ENCODE data around the gene GBA3. TPM values are rescaled to one million over a fixed set of nuclear protein-coding genes. Genes with fewer than 3 reads are reported as not detected.

Gene GBA3
- total and polyA plus RNA-seq, 2 of the 8 experiments (the other 6 are each of a cell fraction or from before 2014, with no cell fraction given): not detected

- no peak overlapping the region for H3K14ac ChIP-seq (ENCODE audit: insufficient read length)
- H3K36me3 ChIP-seq (ENCODE audit: control insufficient read depth in 2 of 4, insufficient read depth in 4 of 4, low read length in 3 of 4): no peaks in the 10 kb centered on the region
- no peak overlapping the region for H2BK12ac ChIP-seq (ENCODE audit: low read depth, low read length)
- H3K27me3 ChIP-seq (replicated peaks in 1 of 4; ENCODE audit: control insufficient read depth in 3 of 4, extremely low read depth in 1 of 4, insufficient read depth in 3 of 4, low read length in 3 of 4): no peaks in the 10 kb centered on the region
- no peaks in the 10 kb centered on the region for H3K79me2 ChIP-seq (ENCODE audit: control insufficient read depth in 1 of 2, insufficient read depth in 2 of 2, low read length in 2 of 2)
- H3K9ac ChIP-seq (replicated peaks in 1 of 4; ENCODE audit: extremely low read depth in 1 of 4, low read depth in 3 of 4, low read length in 3 of 4): no peak overlapping the region
- ChIA-PET POLR2A (ENCODE audit: partially characterized antibody) (no interaction called here), CTCF (ENCODE audit: partially characterized antibody) (interaction anchor here (0.8 kb wide), 1 partner anchor 12 kb away, joined by 3 read pairs; no protein-coding TSS in a partner anchor)
- H2AFZ ChIP-seq (ENCODE audit: low read length): no peak overlapping the region
- H2BK5ac ChIP-seq (ENCODE audit: low read depth, low read length): no peak overlapping the region
- H3K4me2 ChIP-seq (ENCODE audit: insufficient read depth in 1 of 2, low read depth in 2 of 2, low read length in 2 of 2): no peak overlapping the region
- WGBS, 2 experiments (ENCODE audit: extremely low coverage in 1 of 2, insufficient coverage in 1 of 2, insufficient read length in 1 of 2, insufficient replicate concordance in 2 of 2, low coverage in 1 of 2, low lambda C conversion rate in 2 of 2, missing lambda C conversion rate in 1 of 2): 94% methylated on average over 3 of the region's 3 CpGs; no CpG with 5 or more reads in 1 of the 2 experiments
- no peak overlapping the region for H3K4me3 ChIP-seq (ENCODE audit: extremely low read depth in 1 of 4, insufficient read depth in 2 of 4, low read depth in 3 of 4, low read length in 4 of 4)
- no peaks in the 10 kb centered on the region for H3K4me1 ChIP-seq (replicated peaks in 1 of 4; ENCODE audit: control insufficient read depth in 3 of 4, insufficient read depth in 4 of 4, low read length in 3 of 4)
- no peak for FAIRE-seq
- H2BK120ac ChIP-seq (replicated peaks; ENCODE audit: low read depth, low read length): no peak overlapping the region
- no peak overlapping the region for H4K8ac ChIP-seq (ENCODE audit: extremely low read depth, insufficient read depth, low read length)
- H3K56ac ChIP-seq (replicated peaks; ENCODE audit: insufficient read length, low read depth, low read length): no peak overlapping the region
- no peak overlapping the region for H2BK20ac ChIP-seq (ENCODE audit: low read length)
- H4K20me1 ChIP-seq (replicated peaks in 1 of 2; ENCODE audit: control insufficient read depth in 1 of 2, insufficient read depth in 2 of 2, low read length in 2 of 2): no peaks in the 10 kb centered on the region
- no peaks in the 10 kb centered on the region for H3K9me3 ChIP-seq (ENCODE audit: insufficient read depth in 2 of 2, low read depth in 1 of 2, low read length in 1 of 2)
- H4K91ac ChIP-seq (replicated peaks; ENCODE audit: insufficient read length, low read length): no peak overlapping the region
- no peak overlapping the region for H3K27ac ChIP-seq (ENCODE audit: low read depth, low read length)
- DNase-seq (ENCODE audit: low read depth in 1 of 2, low spot score in 2 of 2): no peak
- no peak overlapping the region for H3K4ac ChIP-seq (replicated peaks; ENCODE audit: insufficient read length, low read depth, low read length)
- no peaks in the 10 kb centered on the region for H3K23me2 ChIP-seq (ENCODE audit: low read depth, low read length)
- no peak overlapping the region for H3K23ac ChIP-seq (ENCODE audit: insufficient read length)
- H3K79me1 ChIP-seq (ENCODE audit: low read depth, low read length): no peaks in the 10 kb centered on the region
- no peak overlapping the region for H3K18ac ChIP-seq (ENCODE audit: extremely low read depth, low read length)
- no peak overlapping the region for H2AK5ac ChIP-seq (ENCODE audit: low read depth, low read length)
- no peak overlapping the region for H4K5ac ChIP-seq (ENCODE audit: insufficient read length, low read depth, low read length)
- H2BK15ac ChIP-seq (ENCODE audit: low read length): no peak overlapping the region
- TF ChIP-seq GABPA (IDR thresholded peaks at IDR 0.05; ENCODE audit: borderline replicate concordance, insufficient read depth, low read length) (no peak), BRCA1 (IDR thresholded peaks at IDR 0.05; ENCODE audit: low read depth, low read length) (no peak), CBX8 (IDR thresholded peaks at IDR 0.05; ENCODE audit: borderline replicate concordance, low read depth, low read length) (no peak), NRF1 (IDR thresholded peaks at IDR 0.05; ENCODE audit: low read depth, low read length) (no peak), CTCF (IDR thresholded peaks at IDR 0.05; ENCODE audit: control extremely low read depth in 1 of 3, insufficient read depth in 1 of 3, low read depth in 1 of 3, low read length in 3 of 3) (peak in 1 of 3 experiments; percentile 17; a peak in 1 of 4 replicates), TCF12 (IDR thresholded peaks at IDR 0.05; ENCODE audit: low read depth, low read length) (no peak), BCL11A (IDR thresholded peaks at IDR 0.05; ENCODE audit: low read depth in 2 of 2, low read length in 2 of 2) (no peak), RAD21 (IDR thresholded peaks at IDR 0.05 in 1 of 2, conservative IDR thresholded peaks at IDR 0.05 in 1 of 2; ENCODE audit: low read depth in 2 of 2, low read length in 2 of 2) (peak; percentile 9 to 19; a peak in 1 of 4 replicates), SRF (IDR thresholded peaks at IDR 0.05; ENCODE audit: low read depth, low read length) (no peak), CREB1 (IDR thresholded peaks at IDR 0.05) (no peak)
Measured at GRCh38 chr4:22667332-22667940, 25.3 kb upstream of the GBA3 start.
